Cerebellar nuclear complex (tissue), 1 donor: ENCODE data around the gene COL1A1.

Experiments used
- DNase-seq, 2 experiments: peaks; one replicate each; lab custom pipeline; 2025; lab: John Stamatoyannopoulos, UW

Gene COL1A1

DNA sequence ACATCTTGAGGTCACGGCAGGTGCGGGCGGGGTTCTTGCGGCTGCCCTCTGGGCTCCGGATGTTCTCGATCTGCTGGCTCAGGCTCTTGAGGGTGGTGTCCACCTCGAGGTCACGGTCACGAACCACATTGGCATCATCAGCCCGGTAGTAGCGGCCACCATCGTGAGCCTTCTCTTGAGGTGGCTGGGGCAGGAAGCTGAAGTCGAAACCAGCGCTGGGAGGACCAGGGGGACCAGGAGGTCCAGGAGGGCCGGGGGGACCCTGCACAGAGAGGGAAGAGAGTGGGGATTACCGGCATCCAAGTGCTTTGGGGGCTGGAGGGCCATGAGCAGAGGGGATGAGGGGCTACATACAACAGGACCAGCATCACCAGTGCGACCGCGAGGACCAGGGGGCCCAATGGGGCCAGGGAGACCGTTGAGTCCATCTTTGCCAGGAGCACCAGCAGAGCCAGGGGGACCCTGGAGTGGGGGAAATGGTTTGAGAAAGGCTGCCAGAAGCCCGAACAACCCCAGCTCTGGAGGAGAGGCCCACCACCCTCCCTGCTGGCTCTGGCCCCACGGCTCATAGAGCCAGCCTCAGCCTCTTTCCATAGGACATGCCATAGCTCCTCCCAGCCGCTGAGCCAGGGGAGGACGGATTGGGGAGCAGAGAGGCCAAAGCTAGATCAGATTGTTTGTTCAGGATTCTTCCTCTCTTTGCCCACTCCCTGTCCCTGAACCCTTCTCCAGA is 14.6 kb downstream of the COL1A1 start:
- no peak for DNase-seq

DNA sequence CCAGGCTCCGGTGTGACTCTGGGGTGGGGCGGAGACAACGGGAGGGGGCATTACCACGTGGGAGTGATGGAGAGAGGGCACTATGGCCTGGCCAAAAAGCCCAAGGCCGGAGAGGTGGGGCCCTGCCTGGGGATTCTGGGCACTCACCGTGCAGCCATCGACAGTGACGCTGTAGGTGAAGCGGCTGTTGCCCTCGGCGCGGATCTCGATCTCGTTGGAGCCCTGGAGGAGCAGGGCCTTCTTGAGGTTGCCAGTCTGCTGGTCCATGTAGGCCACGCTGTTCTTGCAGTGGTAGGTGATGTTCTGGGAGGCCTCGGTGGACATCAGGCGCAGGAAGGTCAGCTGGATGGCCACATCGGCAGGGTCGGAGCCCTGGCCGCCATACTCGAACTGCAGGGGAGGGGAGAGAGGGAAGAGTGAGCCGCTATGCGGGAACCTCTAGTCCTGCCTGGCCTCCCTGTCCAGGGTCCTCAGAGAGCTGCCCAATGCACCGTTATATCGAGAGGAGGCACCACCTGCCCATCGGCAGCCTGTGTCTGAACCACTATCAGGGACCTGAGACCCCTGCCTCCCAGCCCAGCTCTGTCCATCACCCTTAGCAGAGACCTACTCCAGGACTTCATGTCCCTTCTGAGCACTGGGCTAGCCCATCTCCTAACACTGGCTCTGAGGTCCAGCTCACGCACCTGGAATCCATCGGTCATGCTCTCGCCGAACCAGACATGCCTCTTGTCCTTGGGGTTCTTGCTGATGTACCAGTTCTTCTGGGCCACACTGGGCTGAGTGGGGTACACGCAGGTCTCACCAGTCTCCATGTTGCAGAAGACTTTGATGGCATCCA is 15.6 kb downstream of the COL1A1 start:
- DNase-seq = no peak

DNA sequence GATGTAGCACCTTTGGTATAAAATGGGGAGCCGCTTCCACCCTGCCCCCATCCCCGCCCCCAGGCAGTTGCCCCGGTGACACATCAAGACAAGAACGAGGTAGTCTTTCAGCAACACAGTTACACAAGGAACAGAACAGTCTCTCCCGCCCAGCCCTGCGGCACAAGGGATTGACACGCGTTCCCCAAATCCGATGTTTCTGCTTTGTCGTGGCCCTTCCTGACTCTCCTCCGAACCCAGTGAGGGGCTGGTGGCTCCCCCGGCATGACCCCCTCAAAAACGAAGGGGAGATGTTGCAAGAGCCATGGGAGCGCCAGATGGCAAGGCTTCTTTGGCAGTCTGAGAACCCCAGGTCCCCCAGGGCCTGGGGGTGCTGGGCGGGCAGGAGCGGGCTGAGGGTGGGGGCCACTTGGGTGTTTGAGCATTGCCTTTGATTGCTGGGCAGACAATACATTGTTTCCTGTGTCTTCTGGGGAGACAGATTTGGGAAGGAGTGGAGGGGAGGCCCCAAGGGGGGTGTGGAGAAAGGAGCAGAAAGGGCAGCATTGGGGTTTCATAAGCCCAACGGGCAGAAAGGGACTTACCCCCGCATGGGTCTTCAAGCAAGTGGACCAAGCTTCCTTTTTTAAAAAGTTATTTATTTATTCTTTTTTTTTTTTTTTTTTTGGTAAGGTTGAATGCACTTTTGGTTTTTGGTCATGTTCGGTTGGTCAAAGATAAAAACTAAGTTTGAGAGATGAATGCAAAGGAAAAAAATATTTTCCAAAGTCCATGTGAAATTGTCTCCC is 16.6 kb downstream of the COL1A1 start:
- DNase-seq = no peak

DNA sequence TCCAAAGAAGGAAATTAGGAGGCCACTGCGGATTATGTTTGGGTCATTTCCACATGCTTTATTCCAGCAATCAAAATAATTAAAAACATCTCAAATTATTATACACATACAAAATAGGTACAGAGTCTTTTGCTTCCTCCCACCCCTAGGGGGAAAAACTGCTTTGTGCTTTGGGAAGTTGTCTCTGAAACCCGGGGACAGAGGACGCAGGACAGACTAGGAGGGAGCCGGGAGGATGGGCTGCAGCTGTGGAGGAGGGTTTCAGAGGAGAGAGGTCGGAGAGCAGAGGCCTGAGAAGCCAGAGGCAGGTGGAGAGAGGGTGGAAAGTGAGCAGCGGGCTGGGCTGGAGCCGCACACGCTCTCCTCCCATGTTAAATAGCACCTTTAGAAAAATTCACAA is 17.4 kb downstream of the COL1A1 start:
- no peak for DNase-seq

DNA sequence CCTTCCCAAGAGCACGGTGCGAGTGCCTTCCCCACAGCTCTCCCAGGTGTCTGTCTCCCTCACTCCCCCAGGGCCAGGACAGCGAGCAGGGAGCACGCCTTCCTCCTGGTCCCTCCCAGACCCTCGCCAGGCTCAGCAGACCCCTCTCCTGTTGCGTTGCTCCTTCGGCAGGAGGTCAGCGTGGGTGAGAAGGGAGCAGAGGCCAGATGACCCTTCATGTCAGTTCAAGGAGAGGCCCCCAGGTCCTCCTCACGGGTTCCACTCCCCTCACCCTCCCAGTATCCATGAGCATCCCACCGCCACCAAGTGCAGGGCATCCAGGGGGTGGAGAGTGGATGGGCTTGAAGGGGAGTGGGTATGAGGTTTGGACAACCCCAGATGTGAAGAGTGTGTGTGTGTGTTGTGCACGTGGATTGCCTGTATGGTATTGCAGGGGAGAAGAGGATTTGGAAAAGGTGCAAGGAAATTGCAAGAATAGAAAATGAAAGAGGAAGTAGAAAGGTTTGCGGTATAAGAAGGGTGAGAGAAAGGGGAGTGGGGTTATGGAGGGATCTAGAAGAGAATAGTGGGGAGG is 17.9 kb downstream of the COL1A1 start:
- DNase-seq = no peak

DNA sequence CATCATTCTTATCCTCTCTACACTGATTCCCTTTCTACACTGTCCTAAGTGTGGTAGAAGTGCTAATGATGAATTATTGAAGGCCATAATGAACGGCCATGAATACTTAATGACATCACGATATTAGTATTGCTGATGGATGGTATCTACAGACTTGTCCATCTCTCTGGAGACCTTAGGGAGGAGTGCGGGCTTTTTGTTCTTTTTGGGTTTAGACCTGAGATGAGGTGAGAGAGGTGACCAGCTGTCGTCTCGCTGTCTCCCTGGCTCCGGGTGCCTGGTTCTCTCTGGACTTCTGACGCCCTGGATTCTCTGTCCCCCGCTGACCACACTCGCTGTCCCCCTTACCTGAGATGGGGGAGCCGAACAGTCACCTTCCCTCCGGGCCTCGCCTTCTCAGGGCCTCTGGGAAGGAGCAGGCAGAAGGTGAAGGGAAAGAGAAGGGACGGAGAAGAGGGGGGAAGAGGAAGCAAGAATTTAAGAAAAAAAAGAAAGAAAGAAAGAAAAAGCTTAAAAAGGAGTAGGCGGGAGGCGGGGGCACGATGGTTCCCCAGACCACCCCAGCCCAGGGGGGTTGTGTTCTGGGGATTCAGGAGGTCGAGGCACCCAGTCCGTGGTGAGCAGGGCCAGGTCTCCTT is 18.5 kb downstream of the COL1A1 start:
- no peak for DNase-seq

DNA sequence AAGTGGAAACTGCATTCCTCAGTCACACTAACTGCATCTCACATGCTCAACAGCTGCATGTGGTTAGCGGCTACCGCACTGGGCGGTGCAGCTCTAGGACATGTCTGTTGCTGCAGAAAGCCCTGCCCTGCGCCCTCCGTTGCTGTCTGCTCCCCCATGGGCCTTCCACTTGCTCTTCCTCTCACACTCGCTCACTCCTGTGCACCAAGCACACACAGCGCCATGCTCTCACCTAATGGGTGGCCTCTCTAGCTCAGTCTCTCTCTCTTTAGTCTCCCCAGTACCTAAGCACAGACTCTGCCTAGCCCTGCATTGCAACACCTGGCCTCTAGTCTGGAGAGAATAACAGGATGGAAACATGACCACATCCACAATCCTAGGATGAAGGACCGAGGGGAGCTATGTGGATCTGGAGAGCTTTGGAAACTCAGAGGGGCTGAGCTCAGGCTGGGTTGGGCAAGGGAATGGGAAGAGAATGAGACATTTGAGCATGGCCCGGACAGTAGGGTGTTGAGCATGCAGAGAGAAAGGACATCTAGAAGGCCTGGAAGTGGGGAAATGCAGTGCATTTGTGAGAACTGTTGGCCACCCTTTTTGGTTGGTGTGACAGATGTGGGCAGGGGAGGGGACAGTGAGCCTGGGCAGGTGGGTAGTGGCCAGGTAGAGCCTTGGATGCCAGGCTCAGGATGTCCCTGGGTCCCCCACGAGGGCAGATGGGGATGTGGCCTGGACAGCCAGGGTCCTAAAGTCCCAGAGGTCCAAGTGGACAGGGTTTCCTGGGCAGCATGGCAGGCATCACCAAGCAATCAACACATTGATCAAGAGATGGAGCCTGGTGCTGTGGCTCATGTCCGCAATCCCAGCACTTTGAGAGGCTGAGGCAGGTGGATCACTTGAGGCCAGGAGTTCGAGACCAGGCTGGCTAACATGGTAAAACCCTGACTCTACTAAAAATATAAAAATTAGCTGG is 19.6 kb downstream of the COL1A1 start:
- DNase-seq = no peak

DNA sequence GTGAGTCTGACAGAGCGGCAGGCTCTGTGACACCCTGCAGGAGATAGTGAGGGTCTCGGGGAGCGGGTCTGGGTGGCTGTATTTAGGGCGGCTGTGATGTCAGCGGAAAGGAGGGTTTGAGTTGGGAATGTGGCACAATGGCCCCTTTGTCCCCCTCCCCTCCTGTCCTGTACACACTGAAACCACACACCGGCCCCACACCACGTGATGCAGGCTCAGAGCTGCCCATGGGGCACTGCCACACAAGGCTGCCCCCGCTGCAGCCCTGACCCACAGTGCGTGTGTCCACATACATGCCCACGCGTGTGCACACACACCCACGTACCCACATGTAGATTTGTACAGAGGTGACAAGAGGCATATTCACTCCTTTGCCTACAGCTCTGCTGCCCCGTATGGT is 20.3 kb downstream of the COL1A1 start:
- no peak for DNase-seq

DNA sequence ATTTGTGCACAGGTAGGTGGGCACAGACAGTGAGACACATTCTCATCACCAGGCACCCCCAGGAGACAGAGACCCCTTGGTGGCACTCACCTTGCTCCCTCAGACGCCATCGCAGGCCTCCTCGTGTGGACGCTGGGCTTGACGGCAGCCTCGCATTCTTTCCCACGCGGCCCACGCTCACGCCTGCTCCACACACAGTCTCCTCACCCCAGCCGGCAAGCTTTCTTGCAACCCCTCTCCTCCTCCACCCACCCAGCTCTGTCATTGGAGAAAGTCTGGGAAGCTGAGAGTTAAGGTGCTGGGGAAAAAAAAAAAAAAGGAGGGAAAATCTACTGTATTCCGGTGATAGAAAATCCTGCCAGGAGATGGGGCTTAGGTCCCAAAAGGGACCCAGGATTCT is 20.8 kb downstream of the COL1A1 start:
- DNase-seq = no peak

DNA sequence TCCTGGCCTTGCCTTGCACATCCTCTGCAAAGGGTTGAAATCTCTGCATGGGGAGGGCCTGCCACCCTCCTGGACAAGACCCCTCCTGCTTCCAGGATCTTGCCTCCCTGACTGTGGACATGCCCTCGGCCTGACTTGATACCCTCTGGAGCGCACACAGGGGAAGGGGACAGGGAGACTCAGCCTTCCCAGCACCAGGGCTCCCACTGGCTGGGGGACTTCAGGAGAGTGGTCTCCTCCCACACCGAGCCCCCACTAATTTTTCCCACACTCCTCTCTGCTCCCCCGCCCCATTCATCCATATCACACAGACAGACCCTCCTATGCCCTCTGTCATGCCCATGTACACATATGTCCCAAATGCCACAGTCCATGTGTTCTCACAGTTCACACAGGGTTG is 21.3 kb downstream of the COL1A1 start:
- DNase-seq = no peak

DNA sequence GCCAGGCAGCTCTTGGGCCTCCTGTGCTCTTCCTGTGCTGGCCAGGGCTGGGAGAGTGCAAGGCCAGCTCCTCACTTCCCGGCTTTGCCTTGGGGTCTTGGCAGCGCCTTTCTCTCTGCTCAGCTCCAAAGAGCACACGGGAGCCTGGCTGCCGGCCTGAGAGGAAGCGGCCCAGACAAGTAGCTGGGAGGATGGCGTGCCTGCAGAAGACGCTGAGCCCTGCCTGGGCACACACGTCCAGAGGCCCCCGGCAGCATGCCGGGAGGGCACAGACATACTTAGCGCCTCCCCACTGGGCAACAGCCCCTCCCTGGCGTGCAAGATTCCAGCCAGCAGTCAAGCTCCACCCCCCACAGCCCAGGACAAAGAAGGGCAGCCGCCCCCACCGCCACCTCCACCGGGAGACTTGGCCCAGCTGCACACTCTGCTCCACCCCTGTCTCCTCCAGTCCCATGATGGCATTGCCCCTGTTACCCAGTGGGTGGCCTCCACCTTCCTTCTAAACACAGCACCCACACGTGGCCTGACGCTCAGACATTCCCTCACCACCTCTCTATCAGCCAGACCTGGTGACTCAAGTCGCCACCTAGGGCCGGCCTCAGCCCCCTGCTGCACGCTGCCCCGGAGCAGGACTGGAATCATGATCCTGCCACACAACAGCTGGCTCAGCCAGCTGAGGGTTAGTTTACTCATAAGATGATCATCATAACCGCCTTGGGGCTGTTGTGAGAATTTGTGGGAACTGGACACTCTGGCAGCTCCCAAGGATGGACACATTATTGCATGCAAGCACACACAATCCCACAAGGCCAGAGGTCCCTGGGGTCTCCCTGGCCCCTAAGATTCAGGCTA is 23.2 kb downstream of the COL1A1 start:
- DNase-seq = no peak

DNA sequence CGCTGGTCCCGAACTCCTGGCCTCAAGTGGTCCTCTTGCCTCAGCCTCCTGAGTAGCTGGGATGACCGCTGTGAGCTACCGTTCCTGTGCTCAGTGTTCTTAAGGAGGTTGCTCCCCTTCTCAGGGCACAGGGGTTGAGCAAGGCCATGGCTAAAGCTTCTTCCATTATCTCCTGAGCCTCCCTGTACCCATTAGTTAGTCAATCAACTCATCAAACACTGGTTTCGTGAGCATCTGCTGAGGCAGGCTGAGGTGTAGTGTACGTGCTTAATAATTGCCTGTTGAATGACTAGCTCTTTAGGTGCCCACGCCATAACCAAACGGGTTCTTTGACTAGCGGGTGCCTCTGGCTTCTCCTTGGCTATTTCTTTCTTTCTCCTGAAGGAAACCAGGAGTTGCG is 24.0 kb downstream of the COL1A1 start:
- DNase-seq = no peak

DNA sequence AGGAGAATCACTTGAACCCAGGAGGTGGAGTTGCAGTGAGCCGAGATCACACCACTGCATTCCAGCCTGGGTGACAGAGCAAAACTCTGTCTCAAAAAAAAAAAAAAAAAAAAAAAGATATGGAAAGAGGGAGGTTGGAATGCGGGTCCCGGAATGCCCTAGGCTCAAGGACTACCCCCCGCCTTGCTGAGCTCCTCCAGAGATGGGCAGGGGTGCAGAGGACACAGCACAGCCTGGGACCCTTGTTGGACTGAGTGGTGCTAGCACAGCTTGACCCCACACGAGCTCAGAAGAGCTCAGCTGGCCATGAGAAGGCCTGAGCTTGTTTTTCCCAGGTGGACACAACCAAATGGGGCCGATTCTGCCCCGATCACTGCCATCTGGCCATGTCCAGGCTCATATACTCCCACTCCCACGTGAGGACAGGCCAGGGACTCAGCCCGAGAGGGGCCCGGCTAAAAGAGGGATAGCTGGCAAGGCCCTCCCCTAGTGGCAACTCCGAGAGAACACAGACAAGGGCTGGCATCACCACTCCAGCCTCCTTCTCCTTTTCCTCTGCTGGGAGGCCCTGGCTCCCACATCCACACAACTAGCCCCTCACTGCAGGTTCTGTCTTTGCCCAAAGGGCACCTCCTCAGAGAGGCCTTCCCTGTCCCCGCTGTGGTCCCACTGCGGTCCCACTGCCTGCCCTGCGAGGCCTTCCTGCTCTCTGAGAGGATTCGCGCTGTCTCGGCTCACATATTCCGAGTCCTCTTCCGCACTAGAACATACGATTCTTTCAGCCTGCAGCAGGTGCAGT is 24.7 kb downstream of the COL1A1 start:
- no peak for DNase-seq

DNA sequence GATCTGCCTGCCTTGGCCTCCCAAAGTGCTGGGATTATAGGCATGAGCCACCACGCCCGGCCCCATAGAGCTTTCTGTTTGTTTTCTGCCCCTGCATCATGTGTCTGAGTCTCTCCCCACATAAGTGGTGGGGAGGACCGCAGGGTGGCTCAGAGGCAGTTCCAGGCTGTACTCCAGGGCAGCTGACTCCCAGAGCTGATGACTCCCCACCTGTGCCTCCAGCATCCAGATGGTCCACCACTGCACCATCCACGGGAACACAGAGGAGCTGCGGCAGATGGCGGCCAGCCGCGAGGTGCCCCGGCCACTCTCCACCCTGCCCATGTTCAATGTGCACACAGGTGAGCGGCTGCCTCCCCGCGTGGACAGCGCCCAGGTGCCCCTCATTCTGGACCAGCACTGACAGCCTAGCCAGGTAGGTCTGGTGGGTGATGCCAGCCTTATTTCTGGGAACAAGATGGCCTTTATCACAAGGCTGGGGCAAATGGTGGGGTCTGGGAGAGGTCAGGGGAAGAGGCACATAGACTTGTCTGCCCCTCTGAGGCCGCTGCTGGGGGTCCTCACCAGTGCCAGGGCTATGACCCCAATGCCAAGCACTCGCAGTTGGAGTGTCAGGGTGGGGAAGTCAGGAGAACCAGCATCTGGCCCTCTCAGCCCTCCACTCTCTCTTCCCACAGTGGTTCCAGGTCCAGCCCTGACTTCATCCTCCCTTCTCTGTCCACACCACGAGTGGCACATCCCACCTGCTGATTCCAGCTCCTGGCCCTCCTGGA is 26.2 kb downstream of the COL1A1 start:
- no peak for DNase-seq

DNA sequence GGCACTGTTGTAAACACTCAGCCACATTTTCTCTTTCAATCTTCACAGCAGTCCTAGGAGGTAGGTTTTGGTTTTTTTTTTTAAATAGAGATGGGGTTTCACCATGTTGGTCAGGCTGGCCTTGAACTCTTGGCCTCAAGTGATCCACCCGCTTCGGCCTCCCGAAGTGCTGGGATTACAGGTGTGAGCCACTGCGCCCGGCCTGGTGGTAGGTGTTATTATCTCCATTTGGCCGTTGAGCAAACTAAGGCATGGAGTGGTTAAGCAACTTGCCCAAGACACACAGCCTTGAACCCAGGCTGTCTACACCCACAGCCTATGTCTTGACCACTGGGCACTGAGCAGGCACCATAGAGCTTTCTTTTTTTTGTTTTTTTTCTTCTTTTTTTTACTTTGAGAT is 27.0 kb downstream of the COL1A1 start:
- DNase-seq = no peak

DNA sequence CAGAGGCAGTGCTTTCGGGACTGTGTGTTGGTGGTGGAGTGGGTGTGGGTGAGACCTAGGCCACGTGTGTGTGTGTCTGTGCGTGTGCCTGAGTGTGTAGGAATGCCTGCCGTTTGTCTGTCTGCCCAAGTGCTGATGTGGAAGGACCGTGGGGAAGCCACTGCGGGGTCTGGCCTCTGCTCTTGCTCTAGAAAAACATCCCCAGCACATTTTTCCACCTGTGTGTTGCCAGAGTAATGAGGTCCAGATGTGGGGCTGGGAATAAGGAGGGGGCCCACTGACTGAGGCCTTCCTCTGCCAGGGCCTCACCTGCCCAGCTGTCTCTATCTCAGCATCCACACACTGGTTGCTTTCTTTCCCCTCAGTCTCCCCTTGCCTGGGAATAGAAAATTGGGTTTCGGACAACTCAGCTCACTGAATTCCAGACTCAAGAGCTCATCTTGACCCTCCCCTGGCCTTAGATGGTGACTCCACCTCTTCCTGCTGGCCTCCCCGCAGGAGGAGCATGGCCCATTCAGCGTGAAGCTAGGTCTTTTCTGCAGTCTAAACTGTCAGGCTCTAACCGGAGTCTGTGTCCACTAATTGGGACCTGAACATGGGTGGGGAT is 28.0 kb downstream of the COL1A1 start:
- no peak for DNase-seq

DNA sequence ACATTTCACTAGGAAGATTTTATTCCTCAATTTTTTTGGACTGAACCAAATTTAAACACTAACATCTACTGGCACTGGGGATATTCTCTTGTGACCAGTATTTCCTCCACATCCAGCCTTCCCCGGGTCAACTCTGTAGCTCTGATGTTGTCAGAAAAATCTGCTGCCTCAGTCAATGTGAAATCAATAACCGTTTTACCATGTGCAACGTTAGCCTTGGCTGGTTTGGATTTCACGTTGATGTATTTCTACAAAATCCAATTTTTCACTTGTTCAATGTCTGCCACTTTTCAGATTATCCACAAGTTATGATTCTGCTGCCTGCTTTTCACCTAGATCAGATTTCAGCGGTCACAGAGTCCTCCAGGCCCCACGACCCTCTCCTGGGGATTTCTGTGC is 28.5 kb downstream of the COL1A1 start:
- no peak for DNase-seq

DNA sequence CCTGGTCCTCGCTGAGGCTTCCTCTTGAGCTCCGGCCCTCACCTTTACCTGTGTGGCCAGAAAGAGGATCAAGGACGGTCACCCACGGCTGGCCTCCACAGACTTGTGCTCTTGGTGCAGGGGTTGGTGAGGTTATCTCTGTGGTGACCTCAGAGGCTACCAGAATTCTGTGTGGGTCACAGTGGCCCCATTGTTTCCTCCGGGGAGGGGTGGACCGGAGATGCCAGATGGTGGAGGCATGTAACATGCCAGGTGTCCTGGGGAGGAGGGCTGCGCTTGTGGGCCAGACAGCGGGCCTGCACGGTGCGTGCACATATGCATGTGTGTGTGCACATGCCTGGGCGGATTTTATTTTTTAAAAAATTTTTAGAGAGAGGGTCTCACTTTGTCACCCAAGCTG is 29.3 kb downstream of the COL1A1 start:
- no peak for DNase-seq
